HG02571 (cell line): Measurements from ENCODE around the gene C16orf74.

Source experiments
- ATAC-seq: cut with Tn5 transposase; IDR thresholded peaks from one replicate; pipeline ENCODE4 v1.9.1; 2021; ENCODE audit warnings: mild to moderate bottlenecking, moderate library complexity; ENCODE audit not compliant: unreplicated experiment

Gene C16orf74

DNA sequence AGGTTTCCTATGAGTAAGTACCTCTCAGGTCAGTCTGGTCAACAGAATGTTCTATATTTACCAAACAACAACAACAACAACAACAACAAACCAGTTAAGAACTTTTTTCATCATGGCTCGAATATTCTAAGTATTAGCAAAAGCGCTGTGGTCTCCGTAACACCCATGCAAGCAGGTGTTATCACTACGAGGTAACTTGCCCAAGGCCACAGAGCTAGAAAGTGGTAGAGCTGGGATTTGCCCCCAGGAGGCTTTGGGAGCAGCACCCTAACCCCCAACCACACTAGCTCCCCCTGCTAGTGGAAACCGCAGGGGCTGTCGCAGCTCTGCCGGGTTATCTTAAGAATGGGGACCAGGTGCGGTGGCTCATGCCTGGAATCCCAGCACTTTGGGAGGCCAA lies 23.9 kb upstream of the C16orf74 start:
- ATAC-seq, result no peak

DNA sequence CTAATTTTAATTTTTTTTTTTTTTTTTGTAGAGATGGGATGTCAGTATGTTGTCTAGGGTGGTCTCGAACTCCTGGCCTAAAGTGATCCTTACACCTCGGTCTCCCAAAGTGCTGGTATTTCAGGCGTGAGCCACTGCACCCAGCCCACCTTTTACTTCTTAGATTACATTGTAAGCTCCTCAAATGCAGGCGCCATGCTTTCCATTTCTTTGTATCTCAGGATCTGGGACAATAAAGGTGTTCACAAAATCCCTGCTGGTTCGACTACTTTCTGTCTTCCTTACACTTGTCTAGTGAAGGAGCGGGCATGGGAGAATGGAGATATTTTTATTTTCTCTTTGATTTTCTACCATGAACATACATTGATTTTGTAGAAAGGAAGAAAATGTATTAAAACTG lies 23.2 kb upstream of the C16orf74 start:
- ATAC-seq, result no peak

GRCh38 chr16:85773044-85773443 lies 22.1 kb upstream of the C16orf74 start:
- no peak for ATAC-seq

- no peak for ATAC-seq
Observed at GRCh38 chr16:85770741-85771140, 19.8 kb upstream of the C16orf74 start.

DNA sequence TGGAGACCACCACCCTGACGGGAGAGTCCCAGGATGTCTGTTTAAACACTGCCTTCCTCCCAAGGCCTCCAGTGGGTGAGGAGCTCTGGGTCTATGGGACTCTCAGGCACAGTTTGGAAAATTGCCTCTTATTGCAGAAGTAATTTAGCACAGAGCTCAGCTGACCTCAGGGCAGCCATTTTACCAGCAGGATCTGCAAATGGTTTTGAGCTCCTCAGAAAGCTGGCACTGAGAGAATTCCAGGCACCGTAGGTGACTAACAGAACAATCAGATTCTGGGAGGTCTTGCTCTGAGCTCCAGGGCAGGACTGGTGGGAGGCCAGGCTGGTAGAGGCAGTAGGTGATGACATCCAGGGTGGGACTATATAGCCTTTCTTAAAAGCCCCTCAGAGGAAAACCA lies 17.3 kb upstream of the C16orf74 start:
- no peak for ATAC-seq

GRCh38 chr16:85767531-85767930 lies 16.6 kb upstream of the C16orf74 start:
- no peak for ATAC-seq

DNA sequence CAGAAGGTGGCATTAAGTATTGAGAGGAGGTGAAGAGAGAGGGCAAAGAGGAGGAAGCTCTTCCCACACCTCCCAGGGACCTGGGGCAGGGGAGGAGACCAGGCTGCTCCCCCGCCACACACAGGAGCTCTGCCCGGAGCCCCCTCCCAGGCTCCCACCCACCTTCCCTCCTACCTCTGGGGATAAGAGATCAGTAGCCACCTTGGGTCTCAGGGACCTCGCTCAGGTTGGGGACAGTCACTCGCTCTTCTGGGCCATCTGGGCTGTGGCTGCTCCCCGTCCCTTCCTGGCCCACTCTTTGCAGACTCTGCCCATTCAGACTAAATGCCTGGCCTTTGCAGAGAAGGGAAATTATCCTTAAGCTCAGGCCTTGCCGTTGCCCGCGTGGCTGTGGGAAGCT lies 14.9 kb upstream of the C16orf74 start:
- no peak for ATAC-seq

GRCh38 chr16:85765211-85765610 lies 14.3 kb upstream of the C16orf74 start:
- no peak for ATAC-seq

DNA sequence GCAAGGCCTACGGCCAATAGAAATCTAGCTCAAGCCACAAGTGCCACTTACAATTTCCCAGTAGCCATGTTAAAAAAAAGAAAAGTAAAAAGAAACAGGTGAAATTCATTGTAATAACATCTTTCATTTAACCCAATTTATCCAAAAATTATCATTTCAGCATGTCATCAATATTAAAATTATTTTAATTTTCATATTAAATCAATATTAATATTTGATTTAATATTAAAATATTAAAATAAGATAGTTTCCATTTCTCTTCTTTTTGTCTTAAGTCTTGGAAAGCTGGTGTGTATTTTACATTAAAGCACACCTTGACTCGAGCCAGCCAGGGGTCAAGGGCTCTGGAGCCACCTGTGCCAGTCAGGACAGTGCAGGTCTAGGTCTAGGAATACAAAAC lies 12.7 kb upstream of the C16orf74 start:
- no peak for ATAC-seq

DNA sequence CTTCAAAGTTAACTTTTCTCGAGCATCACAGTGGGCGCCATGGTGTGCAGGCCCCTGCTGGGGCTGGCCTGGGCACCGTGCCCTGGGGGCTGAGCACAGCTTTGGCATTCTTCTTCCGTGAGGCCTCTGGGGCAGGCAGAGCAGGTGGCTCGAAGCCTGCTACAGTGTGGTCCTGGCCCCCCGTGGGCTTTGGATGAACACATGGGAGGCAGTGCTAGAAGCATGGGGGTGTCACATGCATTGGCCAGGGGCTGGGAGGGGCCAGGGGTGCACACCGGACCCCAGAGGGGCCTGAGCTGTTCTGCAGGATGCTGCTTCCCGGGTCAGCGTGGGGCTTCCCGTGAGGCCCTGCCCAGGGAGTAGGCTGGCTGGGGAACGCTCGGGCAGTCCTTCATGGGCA lies 12.1 kb upstream of the C16orf74 start:
- ATAC-seq, result no peak

DNA sequence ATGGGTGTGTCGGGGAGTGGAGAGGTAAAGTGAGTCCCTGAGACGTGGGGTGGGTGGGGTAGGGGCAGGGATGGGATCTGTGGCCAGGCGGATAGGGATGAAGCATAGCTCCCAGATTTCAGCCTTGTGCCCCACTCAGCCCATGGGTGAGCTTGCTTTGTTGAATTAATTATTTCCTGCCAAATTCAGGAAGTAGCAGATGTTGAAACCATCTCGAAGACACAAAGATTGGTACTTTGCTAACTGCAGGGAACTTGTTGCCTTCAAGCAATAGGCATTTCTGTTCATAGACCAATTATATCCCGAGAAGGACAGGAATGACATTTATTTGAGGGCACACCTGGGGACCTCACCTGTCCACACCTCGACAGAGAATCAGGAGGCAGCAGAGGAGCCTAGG lies 11.0 kb upstream of the C16orf74 start:
- ATAC-seq, result no peak

DNA sequence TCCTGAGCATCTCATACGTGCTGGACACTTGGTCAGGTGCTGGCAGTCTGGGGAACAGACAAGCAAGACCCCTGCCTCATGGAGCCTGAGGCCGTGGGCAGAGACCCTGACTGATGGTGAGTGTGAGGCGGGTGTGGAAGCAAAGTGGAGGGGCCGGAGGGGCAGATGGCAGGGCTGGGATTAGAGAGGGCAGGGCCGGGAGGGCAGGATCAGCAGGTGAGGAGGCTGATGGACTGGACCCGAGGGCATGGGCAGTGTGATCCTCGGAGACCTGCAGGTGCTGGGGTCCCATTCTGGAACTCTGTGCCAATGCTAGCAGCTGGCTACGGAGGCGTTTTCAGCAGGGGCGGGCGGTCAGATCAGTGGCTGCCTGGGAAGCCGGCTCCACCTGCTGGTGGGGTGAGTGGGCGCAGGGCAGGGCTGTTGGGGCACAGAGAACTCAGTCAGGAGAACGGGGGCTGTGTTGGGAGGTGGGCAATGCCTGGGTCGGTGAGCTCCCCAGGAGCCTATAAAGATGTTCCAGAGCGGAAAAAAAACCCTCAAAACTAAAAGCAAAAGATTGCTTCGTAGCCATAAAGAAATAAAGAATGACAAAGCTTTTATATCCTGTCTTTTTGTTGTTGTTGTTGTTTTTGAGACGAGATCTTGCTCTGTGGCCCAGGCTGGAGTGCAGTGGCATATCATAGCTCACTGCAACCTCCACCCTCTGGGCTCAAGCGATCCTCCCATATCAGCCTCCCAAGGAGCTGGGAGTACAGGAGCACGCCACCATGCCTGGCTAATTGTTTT lies 8.9 kb upstream of the C16orf74 start:
- no peak for ATAC-seq

- ATAC-seq, result no peak
Observed at GRCh38 chr16:85759136-85759535, 8.2 kb upstream of the C16orf74 start.

DNA sequence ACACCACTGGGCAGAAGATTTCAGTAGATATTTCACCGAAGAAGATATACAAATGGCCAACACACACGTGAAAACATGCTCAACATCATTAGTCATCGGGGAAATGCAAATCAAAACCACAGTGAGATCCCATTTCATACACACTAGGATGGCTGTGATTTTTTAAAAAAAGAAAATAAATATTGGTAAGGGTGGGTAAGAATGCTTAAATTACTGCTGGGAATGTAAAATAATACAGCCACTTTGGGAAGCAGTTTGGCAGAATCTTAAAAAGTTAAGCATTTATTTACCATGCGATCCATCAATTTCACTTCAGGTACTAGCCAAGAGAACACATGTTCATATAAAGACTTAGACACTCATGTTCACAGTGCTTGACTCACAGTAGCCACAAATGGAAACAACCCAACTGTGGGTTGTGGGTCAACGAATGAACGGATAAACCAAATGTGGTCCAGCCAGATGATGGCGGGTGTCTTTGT lies 6.5 kb upstream of the C16orf74 start:
- ATAC-seq, result no peak

- peak; percentile 46 for ATAC-seq
Observed at GRCh38 chr16:85755929-85756768, 5.3 kb upstream of the C16orf74 start.

DNA sequence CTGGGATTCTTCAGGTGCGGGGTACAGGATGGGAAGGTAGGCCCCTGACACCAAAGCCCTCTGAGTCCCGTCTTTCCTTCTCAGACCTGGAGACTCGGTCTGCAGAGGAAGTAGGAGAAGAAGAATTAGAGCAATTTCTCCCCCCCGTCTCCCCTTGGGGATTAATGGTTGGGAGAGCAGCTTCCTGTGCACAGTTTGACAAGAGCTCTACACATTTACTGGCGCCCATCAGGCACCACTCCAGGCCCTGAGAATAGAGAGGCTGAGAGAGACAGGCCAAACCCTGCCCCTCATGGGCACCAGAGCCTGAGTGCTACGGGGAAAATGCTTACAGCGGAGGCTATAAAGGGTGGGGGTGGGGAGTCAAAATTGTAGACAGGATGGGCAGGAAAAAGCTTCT lies 3.5 kb upstream of the C16orf74 start:
- ATAC-seq, result no peak

GRCh38 chr16:85753976-85754375 lies 3.1 kb upstream of the C16orf74 start:
- ATAC-seq, result no peak

DNA sequence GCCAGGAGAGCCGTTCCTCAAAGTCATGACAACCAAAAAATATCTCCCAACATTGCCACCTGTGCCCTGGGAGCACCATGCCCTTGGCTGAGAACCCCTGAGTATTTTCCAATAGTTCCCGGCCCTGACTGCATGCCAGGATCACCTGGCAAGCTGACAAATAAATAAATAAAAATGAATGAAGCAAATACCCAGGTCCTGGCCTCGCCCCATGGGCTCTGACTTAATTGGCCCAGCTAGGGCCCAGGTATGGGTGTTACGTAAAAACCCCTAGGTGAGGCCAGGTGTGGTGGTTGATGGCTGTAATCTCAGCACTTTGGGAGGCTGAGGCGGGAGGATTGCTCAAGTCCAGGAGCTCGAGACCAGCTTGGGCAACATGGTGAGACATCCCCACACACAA lies 2.7 kb upstream of the C16orf74 start:
- no peak for ATAC-seq

- no peak for ATAC-seq
Observed at GRCh38 chr16:85752511-85753420, 1.9 kb upstream of the C16orf74 start.

GRCh38 chr16:85751698-85752501 lies 1.0 kb upstream of the C16orf74 start:
- no peak for ATAC-seq
